Suprapubic skin (tissue), 4 donors: ENCODE measurements around the gene USH1C. TPM values are rescaled to one million over a fixed set of nuclear protein-coding genes. Genes with fewer than 3 reads are reported as not detected.

Experiments
- DNase-seq, 2 donors: peaks; one replicate each; pipeline ENCODE4 v3.0.0-alpha.2; 2019; ENCODE audit warnings: low spot score in 2 of 2
- H3K27ac ChIP-seq: fragments of 200-600 bp; sonication (generic); one replicate; pipeline ENCODE4 v1.5.1; 2019
- H3K27me3 ChIP-seq: fragments of 200-600 bp; sonication (generic); one replicate; pipeline ENCODE4 v1.5.1; 2019
- H3K36me3 ChIP-seq: fragments of 200-600 bp; sonication (generic); one replicate; pipeline ENCODE4 v1.5.1; 2019
- H3K4me1 ChIP-seq: fragments of 200-600 bp; sonication (generic); one replicate; pipeline ENCODE4 v1.5.1; 2019
- H3K4me3 ChIP-seq: fragments of 200-600 bp; sonication (generic); one replicate; pipeline ENCODE4 v1.5.1; 2019; ENCODE audit warnings: mild to moderate bottlenecking
- H3K9me3 ChIP-seq: fragments of 200-600 bp; sonication (generic); one replicate; pipeline ENCODE4 v1.5.1; 2019
- EP300 ChIP-seq: sonication (generic); formaldehyde crosslinking; IDR thresholded peaks from one replicate; pipeline ENCODE4 v1.6.1; 2017; ENCODE audit warnings: antibody characterized with exemption
- POLR2A ChIP-seq, 2 donors: fragments of 450-650 bp; IDR thresholded peaks; one replicate each; pipeline ENCODE4 v1.6.1; 2017; ENCODE audit warnings: antibody characterized with exemption in 2 of 2, mild to moderate bottlenecking in 2 of 2, moderate library complexity in 2 of 2
- POLR2AphosphoS5 ChIP-seq, 3 donors: sonication (generic); formaldehyde crosslinking; IDR thresholded peaks; one replicate each; pipeline ENCODE4 v1.6.1; 2017; ENCODE audit warnings: antibody characterized with exemption in 3 of 3
- WGBS: methylation state at CpG from one replicate; pipeline ENCODE4 v1.1.5; 2018; 5-methylcytosine and 5-hydroxymethylcytosine counted together
- total RNA-seq, 4 donors: library from RNA; depleted of rRNA; stranded (reverse); fragments of >200 nt; gene quantifications; one replicate each; pipeline ENCODE4 v1.1.0, GENCODE V29; 2016
- TF ChIP-seq, protein P1 (sequence below), 2 donors: fragments of 200-600 bp in 1 of 2; fragments of 450-650 bp in 1 of 2; sonication (generic) in 1 of 2; IDR thresholded peaks; one replicate each; pipeline ENCODE4 v1.5.1; 2016 to 2019; ENCODE audit warnings: antibody characterized with exemption in 2 of 2, mild to moderate bottlenecking in 1 of 2, moderate library complexity in 1 of 2

Gene USH1C
- not detected for total RNA-seq

- DNase-seq, result no peak
These were observed at the start of gene USH1C for GRCh38 chr11:17544181-17544622. TSS of gene USH1C (minus strand) at chr11:17544416. CDS start at chr11:17544307, 109 bp downstream.

GRCh38 chr11:17593466-17594245 is 49.4 kb upstream of the USH1C start:
- H3K4me3 ChIP-seq, result no peak overlapping the region
- H3K27ac ChIP-seq, result no peak overlapping the region
- H3K27me3 ChIP-seq, result peaks cover 10% of the 10 kb centered on the region
- no peaks in the 10 kb centered on the region for H3K36me3 ChIP-seq
- TF ChIP-seq, protein P1, sequence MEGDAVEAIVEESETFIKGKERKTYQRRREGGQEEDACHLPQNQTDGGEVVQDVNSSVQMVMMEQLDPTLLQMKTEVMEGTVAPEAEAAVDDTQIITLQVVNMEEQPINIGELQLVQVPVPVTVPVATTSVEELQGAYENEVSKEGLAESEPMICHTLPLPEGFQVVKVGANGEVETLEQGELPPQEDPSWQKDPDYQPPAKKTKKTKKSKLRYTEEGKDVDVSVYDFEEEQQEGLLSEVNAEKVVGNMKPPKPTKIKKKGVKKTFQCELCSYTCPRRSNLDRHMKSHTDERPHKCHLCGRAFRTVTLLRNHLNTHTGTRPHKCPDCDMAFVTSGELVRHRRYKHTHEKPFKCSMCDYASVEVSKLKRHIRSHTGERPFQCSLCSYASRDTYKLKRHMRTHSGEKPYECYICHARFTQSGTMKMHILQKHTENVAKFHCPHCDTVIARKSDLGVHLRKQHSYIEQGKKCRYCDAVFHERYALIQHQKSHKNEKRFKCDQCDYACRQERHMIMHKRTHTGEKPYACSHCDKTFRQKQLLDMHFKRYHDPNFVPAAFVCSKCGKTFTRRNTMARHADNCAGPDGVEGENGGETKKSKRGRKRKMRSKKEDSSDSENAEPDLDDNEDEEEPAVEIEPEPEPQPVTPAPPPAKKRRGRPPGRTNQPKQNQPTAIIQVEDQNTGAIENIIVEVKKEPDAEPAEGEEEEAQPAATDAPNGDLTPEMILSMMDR (IDR thresholded peaks at IDR 0.05), result no peak
- TF ChIP-seq POLR2AphosphoS5 (IDR thresholded peaks at IDR 0.05) (no peak), EP300 (no peak), POLR2A (IDR thresholded peaks at IDR 0.05) (no peak)
- 92% methylated on average over 6 of the region's 9 CpGs for WGBS
- no peaks in the 10 kb centered on the region for H3K4me1 ChIP-seq
- H3K9me3 ChIP-seq, result no peaks in the 10 kb centered on the region
- peak; percentile 27 to 68 for DNase-seq

More at GRCh38 chr11:17544181-17544622, at the start of gene USH1C:
- H3K4me3 ChIP-seq, result peak within 1 kb of the TSS; percentile 20
- H3K9me3 ChIP-seq, result no peaks in the 10 kb centered on the region
- peaks cover 6% of the 10 kb centered on the region for H3K4me1 ChIP-seq
- H3K27ac ChIP-seq, result no peak within 1 kb of the TSS
- no peaks in the 10 kb centered on the region for H3K36me3 ChIP-seq
- TF ChIP-seq EP300 (no peak), POLR2A (IDR thresholded peaks at IDR 0.05) (no peak), POLR2AphosphoS5 (IDR thresholded peaks at IDR 0.05) (no peak)
- TF ChIP-seq, protein P1 (IDR thresholded peaks at IDR 0.05), result no peak
- H3K27me3 ChIP-seq, result peaks cover 51% of the 10 kb centered on the region
- WGBS, result 38% methylated on average over 1 of the region's 32 CpGs

DNA sequence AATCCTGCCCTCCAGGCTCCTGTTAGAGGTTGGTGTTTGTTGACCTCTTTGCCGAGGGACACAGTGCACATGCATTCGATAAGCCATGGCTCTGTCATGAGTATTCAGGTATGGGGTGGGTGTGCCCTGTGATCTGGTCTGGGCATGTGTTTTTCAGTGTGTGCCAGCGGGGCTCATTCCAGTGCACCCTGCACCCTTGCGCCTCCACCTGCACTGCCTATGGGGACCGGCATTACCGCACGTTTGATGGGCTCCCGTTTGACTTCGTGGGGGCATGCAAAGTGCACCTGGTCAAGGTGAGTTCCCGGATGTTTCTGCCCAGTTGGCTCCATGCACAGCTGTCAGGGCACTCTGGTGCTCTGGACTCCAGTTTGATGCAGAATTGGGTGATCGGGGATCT is 47.1 kb upstream of the USH1C start:
- Histone ChIP-seq H3K9me3 (no peaks in the 10 kb centered on the region), H3K27me3 (peaks cover 10% of the 10 kb centered on the region), H3K36me3 (no peaks in the 10 kb centered on the region), H3K27ac (no peak overlapping the region), H3K4me1 (no peaks in the 10 kb centered on the region), H3K4me3 (no peak overlapping the region)
- DNase-seq, result peak; percentile 17 to 62
- TF ChIP-seq POLR2AphosphoS5 (IDR thresholded peaks at IDR 0.05) (no peak), POLR2A (IDR thresholded peaks at IDR 0.05) (no peak), EP300 (no peak)
- TF ChIP-seq, protein P1 (IDR thresholded peaks at IDR 0.05), result no peak
- 59% methylated on average over 4 of the region's 11 CpGs for WGBS

- H3K9me3 ChIP-seq, result no peaks in the 10 kb centered on the region
- no peaks in the 10 kb centered on the region for H3K4me1 ChIP-seq
- no peak overlapping the region for H3K27ac ChIP-seq
- H3K27me3 ChIP-seq, result peaks cover 10% of the 10 kb centered on the region
- no peak overlapping the region for H3K4me3 ChIP-seq
- DNase-seq, result peak; percentile 32 to 69
- 89% methylated on average over 7 of the region's 7 CpGs for WGBS
- TF ChIP-seq POLR2AphosphoS5 (IDR thresholded peaks at IDR 0.05) (no peak), POLR2A (IDR thresholded peaks at IDR 0.05) (no peak), EP300 (no peak)
- TF ChIP-seq, protein P1 (IDR thresholded peaks at IDR 0.05), result no peak
- H3K36me3 ChIP-seq, result no peaks in the 10 kb centered on the region
These were observed 46.2 kb upstream of the USH1C start for GRCh38 chr11:17590463-17590862.

DNA sequence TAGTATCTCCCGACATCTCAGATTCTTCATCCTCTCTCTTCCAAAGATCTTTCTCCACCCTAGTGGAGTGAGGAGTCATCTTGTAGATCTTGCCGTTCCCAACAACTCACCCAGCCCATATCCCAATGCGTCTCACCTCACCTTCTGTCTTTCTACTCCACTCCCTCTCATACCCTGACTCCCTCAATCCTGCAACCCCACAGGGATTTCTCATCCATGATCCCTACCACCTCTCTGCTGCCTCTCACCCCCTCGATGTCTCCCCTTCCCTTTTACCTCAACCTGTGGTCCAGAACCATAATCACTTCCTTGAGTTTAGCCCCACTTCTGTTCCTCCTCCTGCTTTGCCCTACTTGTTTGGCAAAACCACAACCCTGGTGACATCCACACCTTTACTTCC is 44.5 kb upstream of the USH1C start:
- H3K4me3 ChIP-seq, result no peak overlapping the region
- peaks cover 4% of the 10 kb centered on the region for H3K27me3 ChIP-seq
- WGBS, result 73% methylated on average over 4 of the region's 4 CpGs
- DNase-seq, result peak in 1 of 2 donors; percentile 28
- H3K4me1 ChIP-seq, result no peaks in the 10 kb centered on the region
- H3K27ac ChIP-seq, result no peak overlapping the region
- TF ChIP-seq, protein P1 (IDR thresholded peaks at IDR 0.05), result no peak
- TF ChIP-seq POLR2A (IDR thresholded peaks at IDR 0.05), result no peak
- TF ChIP-seq EP300, result no peak
- TF ChIP-seq POLR2AphosphoS5 (IDR thresholded peaks at IDR 0.05), result no peak
- no peaks in the 10 kb centered on the region for H3K36me3 ChIP-seq
- no peaks in the 10 kb centered on the region for H3K9me3 ChIP-seq
